ENCODE results near the gene ACCSL.

Gene ACCSL

GRCh38 chr11:44104481-44105294 is 56.9 kb downstream of the ACCSL start:
- DNase-seq: no peak

DNA sequence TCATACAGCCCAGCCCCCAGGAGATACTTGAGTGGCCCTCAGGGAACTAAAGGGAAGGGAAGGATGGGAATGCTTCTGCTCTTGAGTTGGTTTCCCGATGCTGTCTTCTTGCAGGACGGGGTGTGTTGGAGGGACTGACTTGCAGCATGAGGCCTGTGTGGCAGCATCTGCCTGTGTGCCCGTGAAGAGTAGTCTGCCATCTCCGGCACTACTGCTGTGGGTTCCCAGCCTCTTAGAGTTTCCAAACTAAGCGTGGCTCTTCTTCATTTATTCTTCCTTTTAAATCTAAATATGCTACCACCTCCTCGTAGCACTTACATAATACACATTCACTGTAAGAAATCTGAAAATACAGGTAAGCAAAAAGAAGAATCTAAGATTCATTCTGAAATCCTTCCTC is 60.5 kb downstream of the ACCSL start:
- no peak for DNase-seq
